ENCODE data around the gene PACRG. TPM values are rescaled to one million over a fixed set of nuclear protein-coding genes. Genes with fewer than 3 reads are reported as not detected.

The PACRG gene
- total RNA-seq, 1 donor, result 1.4 TPM

GRCh38 chr6:163128324-163128723 is 400.6 kb downstream of the PACRG start:
- no peak overlapping the region for H3K27ac ChIP-seq (ENCODE audit: low read depth, low read length)
- H3K4me2 ChIP-seq (ENCODE audit: insufficient read depth, low read length), result no peak overlapping the region
- peaks cover 1% of the 10 kb centered on the region for H3K9me3 ChIP-seq (ENCODE audit: low read depth, low read length)
- no peak overlapping the region for H3K4me3 ChIP-seq (ENCODE audit: insufficient read depth, low read length)
- no peaks in the 10 kb centered on the region for H3K36me3 ChIP-seq (ENCODE audit: insufficient read depth, low read length)
- no peaks in the 10 kb centered on the region for H3K4me1 ChIP-seq (ENCODE audit: insufficient read depth, low read length)
- TF ChIP-seq CTCF (IDR thresholded peaks at IDR 0.05; ENCODE audit: extremely low read depth, low read depth, low read length), result no peak
- DNase-seq (ENCODE audit: insufficient read length, low spot score, missing footprints), result no peak
- H3K79me2 ChIP-seq (ENCODE audit: insufficient read depth, low read length), result no peaks in the 10 kb centered on the region
- no peaks in the 10 kb centered on the region for H3K27me3 ChIP-seq (ENCODE audit: insufficient read depth, low read length)
- H4K20me1 ChIP-seq (ENCODE audit: insufficient read depth, low read length), result no peaks in the 10 kb centered on the region
- H2AFZ ChIP-seq (ENCODE audit: low read length), result no peak overlapping the region

DNA sequence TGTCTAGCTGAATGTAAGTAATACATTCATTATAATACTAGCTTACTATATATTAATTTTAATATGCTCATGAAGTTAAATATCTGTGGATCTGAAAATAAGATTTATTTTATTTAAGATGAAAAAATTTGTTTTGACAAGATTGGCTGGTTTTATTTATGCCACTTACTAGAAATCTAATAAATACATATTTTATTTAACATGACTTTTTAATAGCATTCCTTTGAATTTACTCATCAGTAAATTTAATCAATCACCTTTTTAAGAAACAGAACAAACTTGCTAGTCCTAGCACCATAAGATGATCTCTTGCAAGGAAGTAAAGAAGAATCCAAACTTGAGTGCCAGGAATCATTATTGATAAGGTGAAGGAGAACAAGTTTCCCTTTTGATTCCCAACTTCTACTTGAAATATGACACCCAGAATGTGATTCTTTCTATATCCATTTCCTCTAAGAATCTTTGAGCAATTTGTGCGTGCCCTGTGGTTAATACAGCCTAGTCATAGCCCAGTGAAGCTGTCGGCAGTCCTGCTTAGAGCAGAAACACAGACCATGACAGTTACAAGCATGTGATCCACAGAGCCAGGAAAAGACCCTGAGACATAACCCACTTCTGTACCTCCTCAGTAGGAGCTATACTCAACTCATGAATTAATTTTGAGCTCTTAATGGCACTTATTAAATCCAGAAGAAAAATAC is 404.4 kb downstream of the PACRG start:
- peaks cover 1% of the 10 kb centered on the region for H3K9me3 ChIP-seq (ENCODE audit: low read depth, low read length)
- no peaks in the 10 kb centered on the region for H3K79me2 ChIP-seq (ENCODE audit: insufficient read depth, low read length)
- no peak overlapping the region for H3K4me3 ChIP-seq (ENCODE audit: insufficient read depth, low read length)
- H3K27ac ChIP-seq (ENCODE audit: low read depth, low read length), result no peak overlapping the region
- no peak overlapping the region for H2AFZ ChIP-seq (ENCODE audit: low read length)
- H4K20me1 ChIP-seq (ENCODE audit: insufficient read depth, low read length), result no peaks in the 10 kb centered on the region
- DNase-seq (ENCODE audit: insufficient read length, low spot score, missing footprints), result no peak
- no peaks in the 10 kb centered on the region for H3K27me3 ChIP-seq (ENCODE audit: insufficient read depth, low read length)
- H3K4me2 ChIP-seq (ENCODE audit: insufficient read depth, low read length), result no peak overlapping the region
- no peaks in the 10 kb centered on the region for H3K36me3 ChIP-seq (ENCODE audit: insufficient read depth, low read length)
- H3K4me1 ChIP-seq (ENCODE audit: insufficient read depth, low read length), result no peaks in the 10 kb centered on the region
- no peak for TF ChIP-seq CTCF (IDR thresholded peaks at IDR 0.05; ENCODE audit: extremely low read depth, low read depth, low read length)

- no peak overlapping the region for H2AFZ ChIP-seq (ENCODE audit: low read length)
- H3K27me3 ChIP-seq (ENCODE audit: insufficient read depth, low read length), result no peaks in the 10 kb centered on the region
- H3K79me2 ChIP-seq (ENCODE audit: insufficient read depth, low read length), result no peaks in the 10 kb centered on the region
- no peak overlapping the region for H3K4me3 ChIP-seq (ENCODE audit: insufficient read depth, low read length)
- TF ChIP-seq CTCF (IDR thresholded peaks at IDR 0.05; ENCODE audit: extremely low read depth, low read depth, low read length), result no peak
- H3K4me2 ChIP-seq (ENCODE audit: insufficient read depth, low read length), result no peak overlapping the region
- H3K9me3 ChIP-seq (ENCODE audit: low read depth, low read length), result peaks cover 1% of the 10 kb centered on the region
- no peaks in the 10 kb centered on the region for H3K36me3 ChIP-seq (ENCODE audit: insufficient read depth, low read length)
- no peaks in the 10 kb centered on the region for H4K20me1 ChIP-seq (ENCODE audit: insufficient read depth, low read length)
- no peak for DNase-seq (ENCODE audit: insufficient read length, low spot score, missing footprints)
- no peaks in the 10 kb centered on the region for H3K4me1 ChIP-seq (ENCODE audit: insufficient read depth, low read length)
- H3K27ac ChIP-seq (ENCODE audit: low read depth, low read length), result no peak overlapping the region
These were observed 405.2 kb downstream of the PACRG start for GRCh38 chr6:163133017-163133416.

- Histone ChIP-seq H4K20me1 (ENCODE audit: insufficient read depth, low read length) (no peaks in the 10 kb centered on the region), H3K27ac (ENCODE audit: low read depth, low read length) (no peak overlapping the region), H3K9me3 (ENCODE audit: low read depth, low read length) (peaks cover 1% of the 10 kb centered on the region), H2AFZ (ENCODE audit: low read length) (no peak overlapping the region), H3K4me2 (ENCODE audit: insufficient read depth, low read length) (no peak overlapping the region), H3K79me2 (ENCODE audit: insufficient read depth, low read length) (no peaks in the 10 kb centered on the region), H3K4me3 (ENCODE audit: insufficient read depth, low read length) (no peak overlapping the region), H3K36me3 (ENCODE audit: insufficient read depth, low read length) (no peaks in the 10 kb centered on the region), H3K4me1 (ENCODE audit: insufficient read depth, low read length) (no peaks in the 10 kb centered on the region), H3K27me3 (ENCODE audit: insufficient read depth, low read length) (no peaks in the 10 kb centered on the region)
- TF ChIP-seq CTCF (IDR thresholded peaks at IDR 0.05; ENCODE audit: extremely low read depth, low read depth, low read length), result no peak
- DNase-seq (ENCODE audit: insufficient read length, low spot score, missing footprints), result no peak
These were observed 405.9 kb downstream of the PACRG start for GRCh38 chr6:163133691-163134090.
